Sigmoid colon (tissue), 4 donors: Measurements from ENCODE around the gene GALNT17.

Experiments
- CTCF ChIP-seq, 4 experiments: fragments of 450-650 bp in 3 of 4; fragments of 200-600 bp in 1 of 4; IDR thresholded peaks; one replicate each; pipeline ENCODE4 v1.5.1; 2016 to 2019; ENCODE audit warnings: antibody characterized with exemption in 4 of 4, mild to moderate bottlenecking in 3 of 4, moderate library complexity in 2 of 4
- EP300 ChIP-seq, 4 donors: sonication (generic); formaldehyde crosslinking; IDR thresholded peaks; one replicate each; pipeline ENCODE4 v1.6.1; 2017; ENCODE audit warnings: antibody characterized with exemption in 4 of 4
- POLR2A ChIP-seq, 2 donors: fragments of 450-650 bp; IDR thresholded peaks; one replicate each; pipeline ENCODE4 v1.6.1; 2016; ENCODE audit warnings: antibody characterized with exemption in 2 of 2, mild to moderate bottlenecking in 2 of 2, moderate library complexity in 2 of 2
- POLR2AphosphoS5 ChIP-seq, 4 donors: sonication (generic); formaldehyde crosslinking; IDR thresholded peaks; one replicate each; pipeline ENCODE4 v1.6.1; 2017; ENCODE audit warnings: antibody characterized with exemption in 4 of 4

GRCh38 chr7:71584256-71584655 is 452.3 kb downstream of the GALNT17 start:
- no peak for TF ChIP-seq POLR2AphosphoS5 (IDR thresholded peaks at IDR 0.05)
- TF ChIP-seq CTCF (IDR thresholded peaks at IDR 0.05), result no peak
- TF ChIP-seq POLR2A (IDR thresholded peaks at IDR 0.05), result no peak
- no peak for TF ChIP-seq EP300 (IDR thresholded peaks at IDR 0.05)
